Measurements from ENCODE around the gene SF3B2. TPM values are rescaled to one million over a fixed set of nuclear protein-coding genes. Genes with fewer than 3 reads are reported as not detected.

Gene SF3B2
- polyA plus RNA-seq, 1 of the 3 experiments (the other 2 are of a cell fraction): 128 TPM

- Histone ChIP-seq H3F3A (replicated peaks; ENCODE audit: insufficient read depth) (peaks cover 25% of the 10 kb centered on the region), H3K4me3 (ENCODE audit: low read depth in 2 of 2, low read length in 1 of 2) (no peak overlapping the region), H3K27me3 (ENCODE audit: insufficient read depth) (no peaks in the 10 kb centered on the region), H2AFZ (ENCODE audit: low read depth) (no peak overlapping the region), H3K4me2 (no peak overlapping the region), H3K79me2 (ENCODE audit: insufficient read depth) (peaks cover 100% of the 10 kb centered on the region), H3K36me3 (replicated peaks in 1 of 2; ENCODE audit: control insufficient read depth in 1 of 2, insufficient read depth in 2 of 2, low read length in 1 of 2) (peaks cover 0 to 3% of the 10 kb centered on the region in 2 experiments), H3K9me3 (no peaks in the 10 kb centered on the region), H3K9me2 (no peaks in the 10 kb centered on the region), H3K27ac (ENCODE audit: low read depth in 2 of 2, low read length in 1 of 2) (no peak overlapping the region; a peak in 1 of 4 replicates), H3K9ac (no peak overlapping the region), H3K4me1 (ENCODE audit: control insufficient read depth in 1 of 2, insufficient read depth in 2 of 2, low read depth in 1 of 2, low read length in 1 of 2) (peaks cover 9 to 20% of the 10 kb centered on the region in 2 experiments), H4K20me1 (ENCODE audit: insufficient read depth) (no peaks in the 10 kb centered on the region)
- ChIA-PET CTCF (interaction anchor here (2.0 kb wide), 1 partner anchor 18 kb away, joined by 4 read pairs; no protein-coding TSS in a partner anchor), POLR2A (no interaction called here)
- no peak for DNase-seq
- WGBS (ENCODE audit: low lambda C conversion rate): 79% methylated on average over 4 of the region's 4 CpGs
- TF ChIP-seq EZH2phosphoT487 (IDR thresholded peaks at IDR 0.05; ENCODE audit: borderline replicate concordance, low read depth): no peak
- TF ChIP-seq GATA2 (CRISPR knock-in tag; IDR thresholded peaks at IDR 0.05): no peak
- TF ChIP-seq CTCF (IDR thresholded peaks at IDR 0.05): no peak
- TF ChIP-seq RXRA (IDR thresholded peaks at IDR 0.05; ENCODE audit: borderline replicate concordance, low read depth): no peak
Measured at GRCh38 chr11:66106786-66107599, 54.8 kb downstream of the SF3B2 start.

- POLR2A ChIA-PET: no interaction called here
Measured at GRCh38 chr11:66107600-66108510, 55.7 kb downstream of the SF3B2 start.

More at GRCh38 chr11:66107600-66108510, 55.7 kb downstream of the SF3B2 start:
- Histone ChIP-seq H3K79me2 (ENCODE audit: insufficient read depth) (peaks cover 95% of the 10 kb centered on the region), H3K9me3 (no peaks in the 10 kb centered on the region), H3K27me3 (ENCODE audit: insufficient read depth) (no peaks in the 10 kb centered on the region), H3F3A (replicated peaks; ENCODE audit: insufficient read depth) (peaks cover 33% of the 10 kb centered on the region), H3K36me3 (replicated peaks in 1 of 2; ENCODE audit: control insufficient read depth in 1 of 2, insufficient read depth in 2 of 2, low read length in 1 of 2) (peaks cover 0 to 3% of the 10 kb centered on the region in 2 experiments), H3K27ac (ENCODE audit: low read depth in 2 of 2, low read length in 1 of 2) (no peak overlapping the region), H3K4me1 (ENCODE audit: control insufficient read depth in 1 of 2, insufficient read depth in 2 of 2, low read depth in 1 of 2, low read length in 1 of 2) (peaks cover 16 to 26% of the 10 kb centered on the region in 2 experiments), H3K9ac (no peak overlapping the region), H3K9me2 (no peaks in the 10 kb centered on the region), H3K4me3 (ENCODE audit: low read depth in 2 of 2, low read length in 1 of 2) (no peak overlapping the region), H2AFZ (ENCODE audit: low read depth) (no peak overlapping the region), H4K20me1 (ENCODE audit: insufficient read depth) (peaks cover 2% of the 10 kb centered on the region; the same call in 1 of the 2 replicates), H3K4me2 (no peak overlapping the region)
- no peak for TF ChIP-seq NFIC (IDR thresholded peaks at IDR 0.05; ENCODE audit: borderline replicate concordance)
- no peak for TF ChIP-seq RXRA (IDR thresholded peaks at IDR 0.05; ENCODE audit: borderline replicate concordance, low read depth)
- TF ChIP-seq CHD2 (IDR thresholded peaks at IDR 0.05; ENCODE audit: low read length, partially characterized antibody): no peak
- no peak for DNase-seq
- CTCF ChIA-PET: interaction anchor here (1.0 to 2.0 kb wide), 2 partner anchors 11 to 19 kb away, joined by 3 to 4 read pairs; no protein-coding TSS in a partner anchor
- 85% methylated on average over 3 of the region's 3 CpGs for WGBS (ENCODE audit: low lambda C conversion rate)

Measured in SK-N-SH (cell line).